ENCODE results near the gene ICAM4.
A peak's percentile ranks its signal among the peaks of the same experiment; 100 is the strongest.

Gene ICAM4

DNA sequence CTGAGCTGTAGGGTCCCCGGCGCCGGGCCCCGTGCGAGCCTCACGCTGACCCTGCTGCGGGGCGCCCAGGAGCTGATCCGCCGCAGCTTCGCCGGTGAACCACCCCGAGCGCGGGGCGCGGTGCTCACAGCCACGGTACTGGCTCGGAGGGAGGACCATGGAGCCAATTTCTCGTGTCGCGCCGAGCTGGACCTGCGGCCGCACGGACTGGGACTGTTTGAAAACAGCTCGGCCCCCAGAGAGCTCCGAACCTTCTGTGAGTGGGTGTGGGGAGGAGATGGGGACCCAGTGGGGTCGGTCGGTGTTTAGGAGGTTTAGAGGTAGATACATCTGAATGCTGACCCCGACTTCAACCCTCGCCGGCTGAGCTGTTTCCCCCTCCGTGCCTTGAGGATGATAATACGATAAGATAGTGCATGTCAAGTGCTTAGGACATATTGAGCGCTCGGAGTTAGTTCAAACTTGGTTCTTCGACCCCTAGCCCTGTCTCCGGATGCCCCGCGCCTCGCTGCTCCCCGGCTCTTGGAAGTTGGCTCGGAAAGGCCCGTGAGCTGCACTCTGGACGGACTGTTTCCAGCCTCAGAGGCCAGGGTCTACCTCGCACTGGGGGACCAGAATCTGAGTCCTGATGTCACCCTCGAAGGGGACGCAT, 4.9 kb downstream of the ICAM4 start:
- Histone ChIP-seq H3K27ac (ENCODE audit: low read depth, low read length, severe bottlenecking) (no peak overlapping the region), H3K9me3 (ENCODE audit: control insufficient read depth, low read length) (no peaks in the 10 kb centered on the region), H3K4me3 (ENCODE audit: extremely low read depth, insufficient read depth, low read length, poor library complexity, severe bottlenecking) (peak overlapping the region; percentile 22), H3K36me3 (ENCODE audit: control insufficient read depth, insufficient read depth, low read length) (no peaks in the 10 kb centered on the region), H3K4me1 (ENCODE audit: control insufficient read depth, insufficient read depth, low read length, poor library complexity, severe bottlenecking) (peaks cover 14% of the 10 kb centered on the region)
- WGBS, 2 experiments (ENCODE audit: insufficient coverage in 2 of 2) = 6 to 8% methylated on average over 43 to 48 of the region's 49 CpGs

GRCh38 chr19:10292206-10292788, 5.5 kb downstream of the ICAM4 start:
- H3K27ac ChIP-seq (ENCODE audit: low read depth, low read length, severe bottlenecking) = no peak overlapping the region
- no peaks in the 10 kb centered on the region for H3K36me3 ChIP-seq (ENCODE audit: control insufficient read depth, insufficient read depth, low read length)
- 2% methylated on average over 33 to 42 of the region's 45 CpGs for WGBS, 2 experiments (ENCODE audit: insufficient coverage in 2 of 2)
- H3K4me1 ChIP-seq (ENCODE audit: control insufficient read depth, insufficient read depth, low read length, poor library complexity, severe bottlenecking) = peaks cover 14% of the 10 kb centered on the region
- no peaks in the 10 kb centered on the region for H3K9me3 ChIP-seq (ENCODE audit: control insufficient read depth, low read length)
- H3K4me3 ChIP-seq (ENCODE audit: extremely low read depth, insufficient read depth, low read length, poor library complexity, severe bottlenecking) = peak overlapping the region; percentile 6

GRCh38 chr19:10292789-10293636, 6.3 kb downstream of the ICAM4 start:
- no peaks in the 10 kb centered on the region for H3K36me3 ChIP-seq (ENCODE audit: control insufficient read depth, insufficient read depth, low read length)
- no peaks in the 10 kb centered on the region for H3K9me3 ChIP-seq (ENCODE audit: control insufficient read depth, low read length)
- H3K4me1 ChIP-seq (ENCODE audit: control insufficient read depth, insufficient read depth, low read length, poor library complexity, severe bottlenecking) = peaks cover 14% of the 10 kb centered on the region
- H3K27ac ChIP-seq (ENCODE audit: low read depth, low read length, severe bottlenecking) = no peak overlapping the region
- 29 to 30% methylated on average over 50 to 51 of the region's 56 CpGs for WGBS, 2 experiments (ENCODE audit: insufficient coverage in 2 of 2)
- H3K4me3 ChIP-seq (ENCODE audit: extremely low read depth, insufficient read depth, low read length, poor library complexity, severe bottlenecking) = peak overlapping the region; percentile 6

DNA sequence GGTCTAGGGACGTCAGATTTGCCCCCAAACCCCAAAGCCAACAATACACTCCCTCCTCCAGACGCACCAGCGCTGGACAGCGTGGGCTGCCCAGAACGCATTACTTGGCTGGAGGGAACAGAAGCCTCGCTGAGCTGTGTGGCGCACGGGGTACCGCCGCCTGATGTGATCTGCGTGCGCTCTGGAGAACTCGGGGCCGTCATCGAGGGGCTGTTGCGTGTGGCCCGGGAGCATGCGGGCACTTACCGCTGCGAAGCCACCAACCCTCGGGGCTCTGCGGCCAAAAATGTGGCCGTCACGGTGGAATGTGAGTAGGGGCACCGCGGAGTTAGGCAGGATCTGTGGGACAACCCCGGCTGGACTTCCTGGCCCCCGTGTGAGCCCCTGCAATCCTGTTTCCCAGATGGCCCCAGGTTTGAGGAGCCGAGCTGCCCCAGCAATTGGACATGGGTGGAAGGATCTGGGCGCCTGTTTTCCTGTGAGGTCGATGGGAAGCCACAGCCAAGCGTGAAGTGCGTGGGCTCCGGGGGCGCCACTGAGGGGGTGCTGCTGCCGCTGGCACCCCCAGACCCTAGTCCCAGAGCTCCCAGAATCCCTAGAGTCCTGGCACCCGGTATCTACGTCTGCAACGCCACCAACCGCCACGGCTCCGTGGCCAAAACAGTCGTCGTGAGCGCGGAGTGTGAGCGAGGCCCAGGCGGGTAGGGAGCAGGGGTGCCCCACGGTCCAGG, 7.0 kb downstream of the ICAM4 start:
- 37 to 46% methylated on average over 40 to 48 of the region's 49 CpGs for WGBS, 2 experiments (ENCODE audit: insufficient coverage in 2 of 2)
- Histone ChIP-seq H3K4me1 (ENCODE audit: control insufficient read depth, insufficient read depth, low read length, poor library complexity, severe bottlenecking) (peaks cover 14% of the 10 kb centered on the region), H3K9me3 (ENCODE audit: control insufficient read depth, low read length) (no peaks in the 10 kb centered on the region), H3K27ac (ENCODE audit: low read depth, low read length, severe bottlenecking) (no peak overlapping the region), H3K36me3 (ENCODE audit: control insufficient read depth, insufficient read depth, low read length) (no peaks in the 10 kb centered on the region), H3K4me3 (ENCODE audit: extremely low read depth, insufficient read depth, low read length, poor library complexity, severe bottlenecking) (no peak overlapping the region)

DNA sequence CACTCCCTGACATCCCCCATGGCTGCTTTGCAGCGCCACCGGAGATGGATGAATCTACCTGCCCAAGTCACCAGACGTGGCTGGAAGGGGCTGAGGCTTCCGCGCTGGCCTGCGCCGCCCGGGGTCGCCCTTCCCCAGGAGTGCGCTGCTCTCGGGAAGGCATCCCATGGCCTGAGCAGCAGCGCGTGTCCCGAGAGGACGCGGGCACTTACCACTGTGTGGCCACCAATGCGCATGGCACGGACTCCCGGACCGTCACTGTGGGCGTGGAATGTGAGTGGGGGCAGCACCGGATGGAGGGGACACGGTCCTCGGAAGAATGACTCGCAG, 7.6 kb downstream of the ICAM4 start:
- Histone ChIP-seq H3K27ac (ENCODE audit: low read depth, low read length, severe bottlenecking) (no peak overlapping the region), H3K4me1 (ENCODE audit: control insufficient read depth, insufficient read depth, low read length, poor library complexity, severe bottlenecking) (peaks cover 14% of the 10 kb centered on the region), H3K36me3 (ENCODE audit: control insufficient read depth, insufficient read depth, low read length) (no peaks in the 10 kb centered on the region), H3K4me3 (ENCODE audit: extremely low read depth, insufficient read depth, low read length, poor library complexity, severe bottlenecking) (no peak overlapping the region), H3K9me3 (ENCODE audit: control insufficient read depth, low read length) (no peaks in the 10 kb centered on the region)
- WGBS, 2 experiments (ENCODE audit: insufficient coverage in 2 of 2) = 16 to 18% methylated on average over 22 to 25 of the region's 25 CpGs

- H3K27ac ChIP-seq (ENCODE audit: low read depth, low read length, severe bottlenecking) = no peak overlapping the region
- no peak overlapping the region for H3K4me3 ChIP-seq (ENCODE audit: extremely low read depth, insufficient read depth, low read length, poor library complexity, severe bottlenecking)
- no peaks in the 10 kb centered on the region for H3K36me3 ChIP-seq (ENCODE audit: control insufficient read depth, insufficient read depth, low read length)
- WGBS, 2 experiments (ENCODE audit: insufficient coverage in 2 of 2) = 9 to 13% methylated on average over 16 to 46 of the region's 48 CpGs
- peaks cover 12% of the 10 kb centered on the region for H3K4me1 ChIP-seq (ENCODE audit: control insufficient read depth, insufficient read depth, low read length, poor library complexity, severe bottlenecking)
- no peaks in the 10 kb centered on the region for H3K9me3 ChIP-seq (ENCODE audit: control insufficient read depth, low read length)
These were observed 8.6 kb downstream of the ICAM4 start for GRCh38 chr19:10295305-10295846.

GRCh38 chr19:10295847-10296591, 9.3 kb downstream of the ICAM4 start:
- Histone ChIP-seq H3K36me3 (ENCODE audit: control insufficient read depth, insufficient read depth, low read length) (no peaks in the 10 kb centered on the region), H3K27ac (ENCODE audit: low read depth, low read length, severe bottlenecking) (no peak overlapping the region), H3K9me3 (ENCODE audit: control insufficient read depth, low read length) (no peaks in the 10 kb centered on the region), H3K4me1 (ENCODE audit: control insufficient read depth, insufficient read depth, low read length, poor library complexity, severe bottlenecking) (peaks cover 6% of the 10 kb centered on the region), H3K4me3 (ENCODE audit: extremely low read depth, insufficient read depth, low read length, poor library complexity, severe bottlenecking) (no peak overlapping the region)
- WGBS, 2 experiments (ENCODE audit: insufficient coverage in 2 of 2) = 2% methylated on average over 44 to 46 of the region's 58 CpGs

DNA sequence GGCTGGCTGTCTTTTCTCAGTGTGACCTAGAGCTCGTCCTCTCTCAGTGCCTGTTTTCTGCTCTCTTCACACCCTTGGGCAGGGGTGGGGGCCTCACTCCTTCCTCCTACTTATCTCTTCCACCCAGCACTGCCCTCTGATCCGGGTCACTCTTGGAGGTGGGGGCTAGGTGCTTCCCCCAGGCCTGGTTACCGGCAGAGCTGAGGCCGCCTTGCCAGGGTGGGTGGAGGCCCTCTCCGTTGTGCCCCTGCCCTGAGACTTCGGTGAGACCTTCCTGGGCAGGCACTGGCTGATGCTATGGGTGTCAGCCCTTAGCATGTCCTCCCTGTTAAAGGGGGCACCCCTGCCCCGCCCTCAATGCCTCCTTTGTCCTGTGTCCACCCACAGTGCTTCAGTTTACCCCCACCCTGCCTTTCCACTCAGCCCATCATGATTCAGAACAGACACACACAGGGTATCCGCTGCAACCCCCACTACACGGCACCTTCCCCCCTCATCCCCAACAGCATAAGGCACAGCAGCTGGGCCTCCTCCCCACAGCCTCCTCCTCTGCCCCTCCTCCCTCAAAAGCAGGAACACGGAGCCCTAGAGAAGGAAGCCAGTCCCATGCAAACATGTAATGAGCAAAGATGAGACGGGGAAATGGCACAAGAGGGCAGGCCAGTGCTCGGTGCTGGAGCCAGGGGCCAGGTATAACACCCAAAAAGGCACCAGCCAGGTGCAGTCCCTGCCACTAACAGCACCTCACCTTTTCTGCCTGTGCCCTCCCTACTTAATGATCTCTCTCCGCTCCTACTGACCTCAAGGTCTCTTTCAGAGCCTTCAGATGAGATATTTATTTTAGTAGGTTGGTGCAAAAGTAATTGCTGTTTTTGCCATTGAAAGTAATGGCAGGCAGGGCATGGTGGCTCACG, 13.0 kb downstream of the ICAM4 start:
- Histone ChIP-seq H3K27ac (ENCODE audit: low read depth, low read length, severe bottlenecking) (no peak overlapping the region), H3K4me3 (ENCODE audit: extremely low read depth, insufficient read depth, low read length, poor library complexity, severe bottlenecking) (no peak overlapping the region), H3K36me3 (ENCODE audit: control insufficient read depth, insufficient read depth, low read length) (no peaks in the 10 kb centered on the region), H3K4me1 (ENCODE audit: control insufficient read depth, insufficient read depth, low read length, poor library complexity, severe bottlenecking) (no peaks in the 10 kb centered on the region), H3K9me3 (ENCODE audit: control insufficient read depth, low read length) (no peaks in the 10 kb centered on the region)
- 76 to 81% methylated on average over 9 to 11 of the region's 14 CpGs for WGBS, 2 experiments (ENCODE audit: insufficient coverage in 2 of 2)

DNA sequence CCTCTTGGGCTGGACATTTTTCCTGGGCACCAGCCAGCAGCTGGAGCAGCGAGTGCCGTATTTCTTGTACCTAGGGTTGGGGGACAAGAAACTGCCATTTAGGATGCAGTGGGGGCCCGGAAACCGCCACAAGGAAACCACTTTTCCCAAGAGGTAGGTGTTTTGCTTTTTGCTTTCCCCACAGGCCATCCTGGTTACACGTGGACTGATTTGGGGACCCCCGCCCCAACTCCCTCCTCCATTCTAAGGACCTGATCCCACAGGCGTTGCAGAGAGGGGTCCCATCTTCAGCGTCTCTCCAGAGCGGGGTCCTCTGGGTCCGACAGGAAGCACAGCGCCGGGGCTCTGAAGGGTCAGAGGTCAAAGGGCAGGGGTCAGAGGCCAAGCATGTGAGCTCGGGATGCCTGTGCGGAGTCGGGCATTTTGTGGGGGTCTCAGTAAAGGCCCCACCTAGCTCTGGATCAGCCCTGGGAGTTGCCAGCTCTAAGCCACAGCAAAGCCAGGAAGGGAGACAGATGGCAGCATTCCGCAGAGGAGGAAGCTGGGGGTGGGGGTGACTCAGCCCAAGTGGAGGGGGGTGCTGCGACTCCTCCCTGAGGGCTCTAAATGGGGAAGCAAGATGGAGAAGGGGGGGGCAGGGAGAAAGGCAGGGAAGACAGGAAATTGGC, 18.5 kb downstream of the ICAM4 start:
- 95 to 96% methylated on average over 13 to 17 of the region's 17 CpGs for WGBS, 2 experiments (ENCODE audit: insufficient coverage in 2 of 2)
- Histone ChIP-seq H3K4me1 (ENCODE audit: control insufficient read depth, insufficient read depth, low read length, poor library complexity, severe bottlenecking) (peaks cover 5% of the 10 kb centered on the region), H3K9me3 (ENCODE audit: control insufficient read depth, low read length) (no peaks in the 10 kb centered on the region), H3K4me3 (ENCODE audit: extremely low read depth, insufficient read depth, low read length, poor library complexity, severe bottlenecking) (no peak overlapping the region), H3K36me3 (ENCODE audit: control insufficient read depth, insufficient read depth, low read length) (peaks cover 11% of the 10 kb centered on the region), H3K27ac (ENCODE audit: low read depth, low read length, severe bottlenecking) (no peak overlapping the region)

Data from mesodermal cell (in vitro differentiated cells).